ENCODE measurements around the gene FHAD1. TPM values are rescaled to one million over a fixed set of nuclear protein-coding genes. Genes with fewer than 3 reads are reported as not detected.
A peak's percentile ranks its signal among the peaks of the same experiment; 100 is the strongest.

FHAD1 gene
- total RNA-seq, 2 experiments from 2014 or later, result 0.34 to 0.64 TPM

GRCh38 chr1:15261155-15262002 is 14.4 kb downstream of the FHAD1 start:
- POLR2A ChIA-PET, result interaction anchor here (0.7 kb wide), 1 partner anchor 13 kb away, joined by 6 read pairs; no protein-coding TSS in a partner anchor
- peaks cover 15% of the 10 kb centered on the region for H3K4me1 Mint-ChIP-seq
- H3K9me3 Mint-ChIP-seq, result peaks cover 4% of the 10 kb centered on the region
- H3K4me3 Mint-ChIP-seq, result peak overlapping the region; percentile 71
- H3K27ac Mint-ChIP-seq, result no peak overlapping the region
- DNase-seq, result peak; percentile 31
- no peaks in the 10 kb centered on the region for H3K36me3 Mint-ChIP-seq
- ATAC-seq (ENCODE audit: low read depth), result peak; percentile 67
- H3K27me3 Mint-ChIP-seq, result peaks cover 48% of the 10 kb centered on the region

- DNase-seq (no peak), ATAC-seq (ENCODE audit: low read depth) (no peak)
- H3K4me1 Mint-ChIP-seq, result peaks cover 15% of the 10 kb centered on the region
- peaks cover 6% of the 10 kb centered on the region for H3K9me3 Mint-ChIP-seq
- H3K27ac Mint-ChIP-seq, result no peak overlapping the region
- peak overlapping the region; percentile 71 for H3K4me3 Mint-ChIP-seq
- H3K27me3 Mint-ChIP-seq, result peaks cover 51% of the 10 kb centered on the region
- H3K36me3 Mint-ChIP-seq, result no peaks in the 10 kb centered on the region
- POLR2A ChIA-PET, result interaction anchor here (0.7 kb wide), 1 partner anchor 13 kb away, joined by 6 read pairs; no protein-coding TSS in a partner anchor
Observed at GRCh38 chr1:15262003-15262377, 15.0 kb downstream of the FHAD1 start.

DNA sequence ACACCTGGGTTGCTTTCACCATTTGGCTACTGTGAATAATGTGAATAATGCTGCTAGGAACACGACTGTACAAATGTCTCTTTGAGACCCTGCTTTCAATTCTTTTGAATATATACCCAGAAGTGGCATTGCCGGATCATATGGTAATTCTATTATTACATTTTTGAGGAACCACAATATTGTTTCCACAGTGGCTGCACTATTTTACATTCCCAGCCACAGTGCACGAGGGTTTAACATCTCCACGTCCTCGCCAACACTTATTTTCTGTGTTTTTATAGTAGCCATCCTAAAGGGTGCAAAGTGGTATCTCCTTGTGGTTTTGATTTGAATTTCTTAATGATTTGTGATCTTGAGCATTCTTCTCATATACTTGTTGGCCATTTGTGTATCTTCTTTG is 15.7 kb downstream of the FHAD1 start:
- Mint-ChIP-seq H3K9me3 (peaks cover 6% of the 10 kb centered on the region), H3K27me3 (peaks cover 47% of the 10 kb centered on the region), H3K27ac (no peak overlapping the region), H3K4me1 (peaks cover 15% of the 10 kb centered on the region), H3K4me3 (no peak overlapping the region), H3K36me3 (no peaks in the 10 kb centered on the region)
- POLR2A ChIA-PET, result no interaction called here
- ATAC-seq (ENCODE audit: low read depth) (no peak), DNase-seq (no peak)

DNA sequence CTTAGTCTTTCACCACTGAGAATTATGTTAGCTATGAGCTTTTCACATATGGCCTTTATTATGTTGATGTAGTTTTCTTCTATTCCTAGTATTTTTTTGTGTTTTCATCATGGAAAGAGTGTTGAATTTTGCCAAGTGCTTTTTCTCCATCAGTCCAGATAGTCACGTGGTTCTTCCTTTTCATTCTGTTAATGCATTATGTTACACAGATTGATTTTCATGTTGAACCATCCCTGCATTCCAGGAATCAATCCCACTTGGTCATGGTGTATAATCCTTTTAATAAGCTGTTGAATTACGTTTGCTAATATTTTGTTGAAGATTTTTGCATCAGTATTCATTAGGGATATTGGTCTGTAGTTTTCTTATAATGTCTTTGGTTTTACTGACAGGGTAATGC is 17.7 kb downstream of the FHAD1 start:
- H3K27me3 Mint-ChIP-seq, result peaks cover 54% of the 10 kb centered on the region
- H3K36me3 Mint-ChIP-seq, result no peaks in the 10 kb centered on the region
- no peak overlapping the region for H3K27ac Mint-ChIP-seq
- DNase-seq (no peak), ATAC-seq (ENCODE audit: low read depth) (no peak)
- POLR2A ChIA-PET, result no interaction called here
- H3K9me3 Mint-ChIP-seq, result peaks cover 6% of the 10 kb centered on the region
- H3K4me1 Mint-ChIP-seq, result peaks cover 15% of the 10 kb centered on the region
- H3K4me3 Mint-ChIP-seq, result no peak overlapping the region

- H3K36me3 Mint-ChIP-seq, result no peaks in the 10 kb centered on the region
- H3K27ac Mint-ChIP-seq, result no peak overlapping the region
- H3K9me3 Mint-ChIP-seq, result peaks cover 3% of the 10 kb centered on the region
- POLR2A ChIA-PET, result no interaction called here
- H3K4me1 Mint-ChIP-seq, result no peaks in the 10 kb centered on the region
- no peak overlapping the region for H3K4me3 Mint-ChIP-seq
- H3K27me3 Mint-ChIP-seq, result peaks cover 32% of the 10 kb centered on the region
- ATAC-seq (ENCODE audit: low read depth) (no peak), DNase-seq (no peak)
Observed at GRCh38 chr1:15271196-15271595, 24.2 kb downstream of the FHAD1 start.

DNA sequence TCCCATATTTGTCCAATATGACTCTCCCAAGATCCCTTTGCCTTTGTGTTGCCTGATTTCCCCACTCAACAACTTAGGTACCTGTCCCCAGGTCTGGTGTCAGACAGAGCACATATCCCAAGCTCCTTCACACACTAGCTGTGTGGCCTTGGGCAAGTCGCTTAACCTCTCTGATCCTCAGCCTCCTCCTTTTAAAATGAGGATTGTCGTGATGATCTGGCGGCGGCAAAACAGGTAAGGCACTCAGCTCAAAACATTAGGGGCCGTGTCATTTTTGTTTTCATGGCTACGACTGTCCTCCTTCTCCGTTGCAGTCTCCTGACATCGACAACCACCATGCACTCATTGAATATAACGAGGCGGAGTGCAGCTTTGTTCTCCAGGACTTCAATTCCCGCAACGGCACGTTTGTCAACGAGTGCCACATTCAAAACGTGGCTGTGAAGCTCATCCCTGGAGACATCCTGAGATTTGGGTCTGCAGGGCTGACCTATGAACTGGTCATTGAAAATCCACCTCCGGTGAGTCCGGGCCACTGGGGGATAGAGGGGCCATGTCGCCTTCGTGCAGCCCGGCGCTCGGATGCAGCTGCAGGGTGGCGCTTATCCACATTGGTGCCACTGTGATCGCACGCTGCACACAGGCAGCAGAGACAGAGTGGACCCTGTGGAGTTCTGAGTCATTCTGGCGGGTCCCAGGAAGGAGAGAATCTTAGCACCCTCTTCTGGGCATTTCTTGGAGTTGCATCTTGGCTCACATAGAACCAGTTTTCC is 25.2 kb downstream of the FHAD1 start:
- Mint-ChIP-seq H3K9me3 (no peaks in the 10 kb centered on the region), H3K27me3 (peaks cover 27% of the 10 kb centered on the region), H3K4me3 (no peak overlapping the region), H3K4me1 (no peaks in the 10 kb centered on the region), H3K36me3 (no peaks in the 10 kb centered on the region), H3K27ac (no peak overlapping the region)
- DNase-seq (peak; percentile 41), ATAC-seq (ENCODE audit: low read depth) (peak; percentile 85)
- POLR2A ChIA-PET, result no interaction called here

- Mint-ChIP-seq H3K27ac (no peak overlapping the region), H3K4me1 (no peaks in the 10 kb centered on the region), H3K36me3 (no peaks in the 10 kb centered on the region), H3K9me3 (no peaks in the 10 kb centered on the region), H3K4me3 (no peak overlapping the region), H3K27me3 (peaks cover 27% of the 10 kb centered on the region)
- POLR2A ChIA-PET, result no interaction called here
- DNase-seq, result no peak
- no peak for ATAC-seq (ENCODE audit: low read depth)
Observed at GRCh38 chr1:15272782-15273127, 25.7 kb downstream of the FHAD1 start.

GRCh38 chr1:15273274-15273673 is 26.3 kb downstream of the FHAD1 start:
- Mint-ChIP-seq H3K9me3 (no peaks in the 10 kb centered on the region), H3K27me3 (peaks cover 27% of the 10 kb centered on the region), H3K36me3 (no peaks in the 10 kb centered on the region), H3K27ac (no peak overlapping the region), H3K4me3 (no peak overlapping the region), H3K4me1 (no peaks in the 10 kb centered on the region)
- DNase-seq, result no peak
- ATAC-seq (ENCODE audit: low read depth), result no peak
- POLR2A ChIA-PET, result no interaction called here

GRCh38 chr1:15275921-15276683 is 29.1 kb downstream of the FHAD1 start:
- Mint-ChIP-seq H3K27me3 (peaks cover 19% of the 10 kb centered on the region), H3K27ac (no peak overlapping the region), H3K36me3 (no peaks in the 10 kb centered on the region), H3K9me3 (no peaks in the 10 kb centered on the region), H3K4me1 (no peaks in the 10 kb centered on the region), H3K4me3 (no peak overlapping the region)
- no peak for ATAC-seq (ENCODE audit: low read depth)
- POLR2A ChIA-PET, result no interaction called here
- no peak for DNase-seq

- POLR2A ChIA-PET, result no interaction called here
- Mint-ChIP-seq H3K4me1 (no peaks in the 10 kb centered on the region), H3K9me3 (no peaks in the 10 kb centered on the region), H3K36me3 (no peaks in the 10 kb centered on the region), H3K27me3 (peaks cover 15% of the 10 kb centered on the region), H3K4me3 (no peak overlapping the region), H3K27ac (no peak overlapping the region)
- DNase-seq (no peak), ATAC-seq (ENCODE audit: low read depth) (no peak)
Observed at GRCh38 chr1:15276691-15277446, 29.8 kb downstream of the FHAD1 start.

DNA sequence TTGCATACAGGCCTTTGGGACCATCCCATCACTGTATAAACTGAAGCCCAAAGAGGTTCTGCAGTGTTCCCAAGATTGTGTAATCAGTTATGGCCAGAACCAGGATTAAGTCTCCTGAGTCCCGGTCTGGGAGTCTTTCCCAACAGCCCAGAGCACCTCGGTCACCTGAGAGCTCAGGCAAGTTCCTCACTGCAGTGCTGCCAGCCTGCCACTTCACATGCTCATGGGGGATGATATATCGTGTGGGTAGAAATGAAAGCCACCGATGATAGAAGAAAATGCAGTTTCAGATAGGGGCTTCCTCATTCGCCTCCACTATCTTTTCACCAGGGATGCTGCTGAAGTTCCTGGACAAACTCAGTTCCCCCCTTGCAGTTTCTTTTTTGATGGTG is 30.4 kb downstream of the FHAD1 start:
- POLR2A ChIA-PET, result no interaction called here
- H3K36me3 Mint-ChIP-seq, result no peaks in the 10 kb centered on the region
- DNase-seq (no peak), ATAC-seq (ENCODE audit: low read depth) (no peak)
- H3K4me3 Mint-ChIP-seq, result no peak overlapping the region
- H3K4me1 Mint-ChIP-seq, result no peaks in the 10 kb centered on the region
- peaks cover 12% of the 10 kb centered on the region for H3K27me3 Mint-ChIP-seq
- H3K9me3 Mint-ChIP-seq, result no peaks in the 10 kb centered on the region
- H3K27ac Mint-ChIP-seq, result no peak overlapping the region

GRCh38 chr1:15277933-15278332 is 30.9 kb downstream of the FHAD1 start:
- Mint-ChIP-seq H3K4me3 (no peak overlapping the region), H3K36me3 (no peaks in the 10 kb centered on the region), H3K27me3 (peaks cover 7% of the 10 kb centered on the region), H3K4me1 (no peaks in the 10 kb centered on the region), H3K27ac (no peak overlapping the region), H3K9me3 (no peaks in the 10 kb centered on the region)
- no peak for ATAC-seq (ENCODE audit: low read depth)
- POLR2A ChIA-PET, result no interaction called here
- no peak for DNase-seq

All from activated naive CD8-positive, alpha-beta T cell treated with anti-CD3 and anti-CD28 coated beads, Interleukin-2, amount 10 ng/mL, durations not matched to agents 7 days and 5 days (primary cell).